Measurements from ENCODE around the gene TEKT4. TPM values are rescaled to one million over a fixed set of nuclear protein-coding genes. Genes with fewer than 3 reads are reported as not detected.
"Not testable (repeated sequence)": the region's sequence is repeated elsewhere in the genome, so short reads cannot be mapped to it uniquely, and the experiment has no call there.

TEKT4 gene
- total and polyA plus RNA-seq, 2 of the 13 experiments (the other 11 are each of a cell fraction or from before 2014, with no cell fraction given) = not detected

GRCh38 chr2:94857367-94858162 lies 13.7 kb upstream of the TEKT4 start:
- H3K9ac ChIP-seq (ENCODE audit: insufficient read depth, low read depth, low read length); H3K4me3 ChIP-seq (replicated peaks in 1 of 3; ENCODE audit: insufficient read depth in 1 of 3, low read depth in 2 of 3, low read length in 3 of 3); BruUV-seq (replicated peaks); in situ Hi-C loops (cut with HindIII; ENCODE audit: extremely low pct_ligation_motif_present, low pct_unique_long_range_greater_than_20kb); H3K9me3 ChIP-seq (ENCODE audit: low read length); H3K27ac ChIP-seq (ENCODE audit: extremely low read length, insufficient read depth, low read length); H3K79me2 ChIP-seq (ENCODE audit: insufficient read depth, low read length); H4K20me1 ChIP-seq (ENCODE audit: insufficient read depth, low read length); CTCF ChIA-PET (ENCODE audit: low intra/inter-chr PET ratio, low total read pairs); H3K36me3 ChIP-seq (replicated peaks in 1 of 2; ENCODE audit: control insufficient read depth in 1 of 2, insufficient read depth in 2 of 2, low read length in 2 of 2); POLR2A ChIA-PET; H3K4me1 ChIP-seq (ENCODE audit: insufficient read depth, low read length); FAIRE-seq; H2AFZ ChIP-seq (ENCODE audit: low read length); intact Hi-C loops (cut with micrococcal nuclease; ENCODE audit: unreplicated experiment); DNase-seq (ENCODE audit: low spot score): not testable (repeated sequence)
- TF ChIP-seq ZNF800 (CRISPR knock-in tag; IDR thresholded peaks at IDR 0.05) (peak; percentile 90; the same call in 1 of the 2 replicates), ZBTB14 (CRISPR knock-in tag; IDR thresholded peaks at IDR 0.05) (peak; percentile 64), GABPB1 (CRISPR knock-in tag; IDR thresholded peaks at IDR 0.05) (peak; percentile 49; the same call in 1 of the 2 replicates)
- TF ChIP-seq, protein P1, sequence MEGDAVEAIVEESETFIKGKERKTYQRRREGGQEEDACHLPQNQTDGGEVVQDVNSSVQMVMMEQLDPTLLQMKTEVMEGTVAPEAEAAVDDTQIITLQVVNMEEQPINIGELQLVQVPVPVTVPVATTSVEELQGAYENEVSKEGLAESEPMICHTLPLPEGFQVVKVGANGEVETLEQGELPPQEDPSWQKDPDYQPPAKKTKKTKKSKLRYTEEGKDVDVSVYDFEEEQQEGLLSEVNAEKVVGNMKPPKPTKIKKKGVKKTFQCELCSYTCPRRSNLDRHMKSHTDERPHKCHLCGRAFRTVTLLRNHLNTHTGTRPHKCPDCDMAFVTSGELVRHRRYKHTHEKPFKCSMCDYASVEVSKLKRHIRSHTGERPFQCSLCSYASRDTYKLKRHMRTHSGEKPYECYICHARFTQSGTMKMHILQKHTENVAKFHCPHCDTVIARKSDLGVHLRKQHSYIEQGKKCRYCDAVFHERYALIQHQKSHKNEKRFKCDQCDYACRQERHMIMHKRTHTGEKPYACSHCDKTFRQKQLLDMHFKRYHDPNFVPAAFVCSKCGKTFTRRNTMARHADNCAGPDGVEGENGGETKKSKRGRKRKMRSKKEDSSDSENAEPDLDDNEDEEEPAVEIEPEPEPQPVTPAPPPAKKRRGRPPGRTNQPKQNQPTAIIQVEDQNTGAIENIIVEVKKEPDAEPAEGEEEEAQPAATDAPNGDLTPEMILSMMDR (CRISPR knock-in tag; IDR thresholded peaks at IDR 0.05) = 0 out of 2 replicates have a peak, but pooled peaks have one; percentile 17
- TF ChIP-seq, protein P2, sequence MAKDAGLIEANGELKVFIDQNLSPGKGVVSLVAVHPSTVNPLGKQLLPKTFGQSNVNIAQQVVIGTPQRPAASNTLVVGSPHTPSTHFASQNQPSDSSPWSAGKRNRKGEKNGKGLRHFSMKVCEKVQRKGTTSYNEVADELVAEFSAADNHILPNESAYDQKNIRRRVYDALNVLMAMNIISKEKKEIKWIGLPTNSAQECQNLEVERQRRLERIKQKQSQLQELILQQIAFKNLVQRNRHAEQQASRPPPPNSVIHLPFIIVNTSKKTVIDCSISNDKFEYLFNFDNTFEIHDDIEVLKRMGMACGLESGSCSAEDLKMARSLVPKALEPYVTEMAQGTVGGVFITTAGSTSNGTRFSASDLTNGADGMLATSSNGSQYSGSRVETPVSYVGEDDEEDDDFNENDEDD (CRISPR knock-in tag; IDR thresholded peaks at IDR 0.05; ENCODE audit: borderline replicate concordance) = peak; percentile 41; the same call in 1 of the 2 replicates
- H3K4me2 ChIP-seq (ENCODE audit: low read depth, low read length) = peak overlapping the region; percentile 32; the same call in 1 of the 2 replicates
- ATAC-seq = peak; percentile 60
- H3K27me3 ChIP-seq (ENCODE audit: control insufficient read depth in 1 of 2, insufficient read depth in 2 of 2, low read length in 2 of 2) = peaks cover 9 to 25% of the 10 kb centered on the region in 2 experiments; a peak in 4 of 5 replicates
- 50% methylated on average over 13 of the region's 58 CpGs for WGBS (ENCODE audit: low lambda C conversion rate)

DNA sequence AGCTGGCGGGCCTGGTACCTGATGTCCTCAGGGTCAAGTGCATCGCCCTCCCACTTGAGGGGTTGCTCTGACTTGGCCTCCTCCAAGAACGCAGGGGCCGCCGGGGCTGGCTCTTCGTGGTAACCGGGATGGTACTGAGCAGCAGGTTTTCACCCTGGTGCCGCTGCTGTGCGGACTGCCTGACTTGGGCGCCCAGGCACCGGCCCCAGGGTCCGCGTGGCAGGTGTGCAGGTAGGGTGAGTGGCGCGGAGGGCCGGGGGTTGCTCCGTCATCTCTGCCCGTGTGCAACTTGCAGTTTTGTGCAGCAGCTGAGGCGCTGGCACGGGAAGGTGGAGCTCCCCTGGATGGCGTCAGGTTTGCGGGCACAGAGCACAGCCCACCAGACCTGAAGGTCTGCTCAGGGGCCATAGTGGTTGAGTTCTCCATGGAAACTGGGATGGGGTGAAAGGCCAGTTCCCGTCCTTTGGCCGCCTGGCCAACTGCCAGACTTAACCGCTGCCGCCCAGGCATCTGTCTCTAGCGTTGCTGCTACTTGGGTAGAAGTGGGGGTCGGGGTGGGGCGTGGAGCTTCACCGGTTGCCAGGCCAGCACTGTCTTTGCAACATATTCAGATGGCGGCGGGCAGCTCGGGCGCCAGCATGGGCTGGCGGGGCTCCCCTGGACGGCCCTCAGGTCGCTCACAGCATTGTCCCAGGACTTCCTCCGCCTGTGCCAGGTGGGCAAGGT lies 12.9 kb upstream of the TEKT4 start:
- 33% methylated on average over 16 of the region's 38 CpGs for WGBS (ENCODE audit: low lambda C conversion rate)
- POLR2A ChIA-PET; ATAC-seq; BruUV-seq (replicated peaks); DNase-seq (ENCODE audit: low spot score); FAIRE-seq; H3K79me2 ChIP-seq (ENCODE audit: insufficient read depth, low read length); H3K4me3 ChIP-seq (replicated peaks in 1 of 3; ENCODE audit: insufficient read depth in 1 of 3, low read depth in 2 of 3, low read length in 3 of 3); H3K36me3 ChIP-seq (replicated peaks in 1 of 2; ENCODE audit: control insufficient read depth in 1 of 2, insufficient read depth in 2 of 2, low read length in 2 of 2); CTCF ChIA-PET (ENCODE audit: low intra/inter-chr PET ratio, low total read pairs); H2AFZ ChIP-seq (ENCODE audit: low read length); H3K9ac ChIP-seq (ENCODE audit: insufficient read depth, low read depth, low read length); in situ Hi-C loops (cut with HindIII; ENCODE audit: extremely low pct_ligation_motif_present, low pct_unique_long_range_greater_than_20kb); intact Hi-C loops (cut with micrococcal nuclease; ENCODE audit: unreplicated experiment); H3K4me2 ChIP-seq (ENCODE audit: low read depth, low read length); H3K27ac ChIP-seq (ENCODE audit: extremely low read length, insufficient read depth, low read length); H3K4me1 ChIP-seq (ENCODE audit: insufficient read depth, low read length); H4K20me1 ChIP-seq (ENCODE audit: insufficient read depth, low read length); H3K9me3 ChIP-seq (ENCODE audit: low read length): not testable (repeated sequence)
- H3K27me3 ChIP-seq (ENCODE audit: control insufficient read depth in 1 of 2, insufficient read depth in 2 of 2, low read length in 2 of 2) = peaks cover 11 to 25% of the 10 kb centered on the region in 2 experiments; a peak in 4 of 5 replicates

Data from HepG2 (cell line).